ENCODE data around the gene TTC8. TPM values are rescaled to one million over a fixed set of nuclear protein-coding genes. Genes with fewer than 3 reads are reported as not detected.

Gene TTC8
- total RNA-seq, 4 donors from 2014 or later, result 10.5 to 18.2 (median 12.1) TPM

- DNase-seq (ENCODE audit: low spot score in 2 of 2), result no peak
- Histone ChIP-seq H3K4me3 (no peak overlapping the region), H3K4me1 (peaks cover 12% of the 10 kb centered on the region), H3K36me3 (peaks cover 1% of the 10 kb centered on the region), H3K9me3 (no peaks in the 10 kb centered on the region), H3K27me3 (no peaks in the 10 kb centered on the region), H3K27ac (no peak overlapping the region)
- TF ChIP-seq POLR2AphosphoS5 (IDR thresholded peaks at IDR 0.05) (no peak), CTCF (IDR thresholded peaks at IDR 0.05) (no peak), POLR2A (IDR thresholded peaks at IDR 0.05) (no peak)
Measured at GRCh38 chr14:88835661-88836060, 11.2 kb downstream of the TTC8 start.

GRCh38 chr14:88837495-88837894 lies 13.0 kb downstream of the TTC8 start:
- peaks cover 12% of the 10 kb centered on the region for H3K4me1 ChIP-seq
- H3K4me3 ChIP-seq, result no peak overlapping the region
- no peak overlapping the region for H3K27ac ChIP-seq
- TF ChIP-seq EP300 (IDR thresholded peaks at IDR 0.05) (no peak), POLR2A (IDR thresholded peaks at IDR 0.05) (no peak), CTCF (IDR thresholded peaks at IDR 0.05) (no peak), POLR2AphosphoS5 (IDR thresholded peaks at IDR 0.05) (no peak)
- WGBS, result 93% methylated on average over 1 of the region's 1 CpG
- no peak for DNase-seq (ENCODE audit: low spot score in 2 of 2)
- H3K9me3 ChIP-seq, result no peaks in the 10 kb centered on the region
- peaks cover 5% of the 10 kb centered on the region for H3K36me3 ChIP-seq
- no peaks in the 10 kb centered on the region for H3K27me3 ChIP-seq

GRCh38 chr14:88838015-88838414 lies 13.6 kb downstream of the TTC8 start:
- no peak for DNase-seq (ENCODE audit: low spot score in 2 of 2)
- Histone ChIP-seq H3K27ac (no peak overlapping the region), H3K36me3 (peaks cover 5% of the 10 kb centered on the region), H3K4me3 (no peak overlapping the region), H3K27me3 (no peaks in the 10 kb centered on the region), H3K9me3 (no peaks in the 10 kb centered on the region), H3K4me1 (peaks cover 12% of the 10 kb centered on the region)
- WGBS, result 88% methylated on average over 3 of the region's 3 CpGs
- TF ChIP-seq CTCF (IDR thresholded peaks at IDR 0.05) (no peak), POLR2AphosphoS5 (IDR thresholded peaks at IDR 0.05) (no peak), POLR2A (IDR thresholded peaks at IDR 0.05) (no peak), EP300 (IDR thresholded peaks at IDR 0.05) (no peak)

DNA sequence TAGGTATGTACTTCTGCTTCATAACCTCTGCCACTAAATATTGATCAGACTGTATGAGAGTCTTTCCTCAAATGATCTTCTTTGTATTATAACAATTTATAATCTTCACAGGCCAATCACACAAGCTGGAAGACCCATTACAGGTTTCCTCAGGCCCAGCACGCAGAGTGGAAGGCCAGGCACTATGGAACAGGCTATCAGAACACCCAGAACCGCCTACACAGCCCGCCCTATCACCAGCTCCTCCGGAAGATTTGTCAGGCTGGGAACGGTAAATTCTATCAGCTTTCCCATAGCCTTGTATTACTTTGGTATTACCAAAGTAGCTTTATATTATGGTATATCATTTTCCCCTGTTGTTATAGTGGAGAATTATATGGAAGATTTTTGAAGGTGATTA lies 16.5 kb downstream of the TTC8 start:
- WGBS, result 96% methylated on average over 5 of the region's 5 CpGs
- H3K9me3 ChIP-seq, result no peaks in the 10 kb centered on the region
- no peak for TF ChIP-seq POLR2A (IDR thresholded peaks at IDR 0.05)
- peaks cover 5% of the 10 kb centered on the region for H3K36me3 ChIP-seq
- no peak overlapping the region for H3K4me3 ChIP-seq
- no peaks in the 10 kb centered on the region for H3K4me1 ChIP-seq
- no peak overlapping the region for H3K27ac ChIP-seq
- no peak for DNase-seq (ENCODE audit: low spot score in 2 of 2)
- H3K27me3 ChIP-seq, result no peaks in the 10 kb centered on the region

DNA sequence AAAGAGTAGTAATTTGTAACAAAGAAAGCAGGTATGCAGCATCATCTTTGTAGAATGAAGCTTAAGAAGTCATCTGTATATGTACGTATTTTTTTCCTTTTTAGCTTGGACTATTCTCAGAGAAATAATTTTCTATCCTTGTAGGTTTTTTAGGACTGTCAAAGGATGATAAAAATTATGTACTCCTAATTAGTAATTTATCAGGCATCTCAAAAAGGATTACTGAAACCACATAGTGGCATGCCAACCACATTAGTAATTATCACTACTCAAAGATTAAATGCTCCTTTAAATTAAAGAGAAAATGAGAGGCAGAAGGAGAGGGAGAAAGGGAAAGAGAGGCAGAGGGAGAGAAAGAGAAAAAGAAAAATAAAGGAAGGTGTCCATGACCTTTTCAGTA lies 17.3 kb downstream of the TTC8 start:
- Histone ChIP-seq H3K27me3 (no peaks in the 10 kb centered on the region), H3K36me3 (peaks cover 8% of the 10 kb centered on the region), H3K4me1 (no peaks in the 10 kb centered on the region), H3K9me3 (no peaks in the 10 kb centered on the region), H3K4me3 (no peak overlapping the region), H3K27ac (no peak overlapping the region)
- 87% methylated on average over 1 of the region's 1 CpG for WGBS
- TF ChIP-seq POLR2A (IDR thresholded peaks at IDR 0.05), result no peak
- no peak for TF ChIP-seq POLR2AphosphoS5 (IDR thresholded peaks at IDR 0.05)
- no peak for TF ChIP-seq CTCF (IDR thresholded peaks at IDR 0.05)
- TF ChIP-seq EP300 (IDR thresholded peaks at IDR 0.05), result no peak
- no peak for DNase-seq (ENCODE audit: low spot score in 2 of 2)

- no peak for TF ChIP-seq EP300 (IDR thresholded peaks at IDR 0.05)
- TF ChIP-seq CTCF (IDR thresholded peaks at IDR 0.05), result no peak
- no peak for TF ChIP-seq POLR2A (IDR thresholded peaks at IDR 0.05)
- no peak for TF ChIP-seq POLR2AphosphoS5 (IDR thresholded peaks at IDR 0.05)
- H3K4me1 ChIP-seq, result no peaks in the 10 kb centered on the region
- peaks cover 8% of the 10 kb centered on the region for H3K36me3 ChIP-seq
- 81% methylated on average over 1 of the region's 1 CpG for WGBS
- no peak overlapping the region for H3K4me3 ChIP-seq
- no peak for DNase-seq (ENCODE audit: low spot score in 2 of 2)
- no peak overlapping the region for H3K27ac ChIP-seq
- H3K9me3 ChIP-seq, result no peaks in the 10 kb centered on the region
- H3K27me3 ChIP-seq, result no peaks in the 10 kb centered on the region
Measured at GRCh38 chr14:88842414-88842813, 18.0 kb downstream of the TTC8 start.
